Measurements from ENCODE around the gene VTN.

Gene VTN

DNA sequence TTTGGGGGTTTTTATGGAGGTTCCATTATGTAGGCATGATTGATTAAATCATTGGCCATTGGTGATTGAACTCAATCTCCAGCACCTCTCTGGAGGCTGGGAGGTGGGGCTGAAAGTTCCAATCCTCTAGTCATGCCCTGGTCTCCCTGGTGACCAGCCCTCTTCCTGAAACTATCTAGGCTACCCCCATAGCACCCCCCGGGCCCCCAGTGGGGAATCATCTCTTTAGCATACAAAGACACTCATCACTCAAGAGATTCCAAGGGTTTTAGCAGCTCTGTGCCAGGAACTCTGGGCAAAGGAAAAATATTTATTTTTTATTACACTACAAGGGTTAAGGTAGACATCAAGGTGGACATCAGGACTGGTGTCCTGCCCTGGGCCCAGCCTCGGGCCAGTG, 25.3 kb upstream of the VTN start:
- no peak for DNase-seq

DNA sequence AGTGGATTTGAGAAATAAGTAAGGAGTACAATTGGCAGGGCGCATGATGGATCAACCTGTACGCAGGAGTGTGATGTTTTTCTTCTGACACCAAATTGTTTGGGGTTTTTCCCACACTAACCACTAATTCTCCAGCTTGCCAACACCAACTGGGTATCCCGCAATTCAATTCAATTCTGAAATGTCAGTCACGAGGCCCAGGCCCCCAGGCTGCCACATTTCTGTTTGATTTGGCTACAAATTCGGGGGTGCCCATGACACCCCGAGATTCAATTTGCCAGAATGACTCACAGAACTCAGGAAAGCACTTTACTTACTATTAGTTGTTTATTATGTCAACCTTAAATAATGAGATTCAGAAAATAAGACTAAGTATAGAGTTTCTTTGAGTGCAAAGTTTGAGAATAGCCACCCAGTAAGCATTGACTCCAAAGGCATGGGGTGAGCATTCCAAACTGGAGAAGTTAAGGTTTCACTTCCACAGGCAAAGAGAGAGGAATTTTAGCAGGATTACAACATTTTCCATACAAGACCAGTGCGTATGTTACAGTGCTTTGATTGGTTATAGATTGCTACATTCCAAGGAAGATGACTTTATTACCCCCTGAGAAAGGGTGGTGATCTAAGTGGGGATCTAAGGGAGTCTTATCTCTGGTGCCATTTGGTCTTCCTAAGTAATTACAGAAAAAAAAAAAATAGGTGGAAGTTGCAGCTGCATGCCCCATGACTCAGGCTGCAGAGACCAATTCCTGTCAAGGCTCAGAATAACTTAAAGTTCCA, 24.4 kb upstream of the VTN start:
- no peak for DNase-seq

DNA sequence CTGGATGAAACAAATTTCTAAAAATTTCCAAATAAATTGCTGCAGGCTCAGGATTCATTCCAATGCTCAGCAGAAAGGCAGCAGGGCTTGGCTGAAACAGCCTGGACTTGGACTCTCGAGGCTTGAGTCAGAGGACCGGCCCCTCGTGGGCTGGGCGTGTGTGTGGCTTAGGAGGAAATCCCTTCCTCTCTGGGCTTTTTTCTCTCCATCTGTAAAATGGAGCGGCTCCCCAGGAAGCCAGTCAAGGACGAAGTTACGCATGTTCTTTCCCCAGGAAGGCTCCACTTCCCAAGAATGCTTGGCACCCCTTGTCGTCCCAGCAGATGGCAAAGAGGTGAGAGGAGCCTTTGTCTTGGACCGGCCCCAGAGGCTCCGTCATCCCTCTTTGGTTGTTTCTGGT, 22.4 kb upstream of the VTN start:
- DNase-seq, result no peak

DNA sequence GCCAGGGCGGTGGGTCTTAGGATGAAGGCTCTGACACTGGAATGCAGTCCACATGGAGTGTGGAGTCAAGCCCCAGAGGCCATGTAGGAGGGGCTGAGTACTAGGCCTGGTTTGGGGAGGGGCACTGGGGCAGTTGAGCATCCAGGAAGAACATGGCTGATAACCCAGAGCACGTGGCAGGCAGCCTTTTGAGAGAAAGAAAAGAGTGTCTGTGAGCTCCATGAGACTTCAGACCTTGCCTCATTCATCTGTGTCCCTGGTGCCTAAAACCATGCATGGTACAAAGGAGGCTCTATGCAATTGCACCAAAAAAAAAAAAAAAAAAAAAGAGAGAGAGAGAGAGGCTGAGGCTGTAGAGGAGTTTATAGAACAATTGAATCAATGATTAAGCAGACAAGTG, 21.3 kb upstream of the VTN start:
- no peak for DNase-seq

DNA sequence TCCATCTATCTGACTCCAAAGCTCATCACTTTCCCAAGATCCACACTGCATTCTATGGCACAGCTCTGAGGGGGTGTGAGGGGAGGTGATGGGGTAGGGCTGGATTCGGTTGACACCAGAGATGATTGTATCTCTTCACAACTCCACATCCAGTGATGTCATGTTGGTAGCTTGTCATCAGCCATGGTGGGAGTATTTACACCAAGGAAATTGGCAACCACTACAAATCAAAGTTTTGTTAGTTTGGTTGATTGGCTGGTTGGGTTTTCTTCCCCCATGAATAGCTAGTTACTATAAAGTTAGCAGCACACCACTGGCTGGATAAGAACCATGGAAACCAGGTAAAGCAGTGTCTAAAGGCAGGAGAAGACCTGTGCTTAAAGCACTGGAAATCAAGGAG, 20.9 kb upstream of the VTN start:
- DNase-seq, result no peak

DNA sequence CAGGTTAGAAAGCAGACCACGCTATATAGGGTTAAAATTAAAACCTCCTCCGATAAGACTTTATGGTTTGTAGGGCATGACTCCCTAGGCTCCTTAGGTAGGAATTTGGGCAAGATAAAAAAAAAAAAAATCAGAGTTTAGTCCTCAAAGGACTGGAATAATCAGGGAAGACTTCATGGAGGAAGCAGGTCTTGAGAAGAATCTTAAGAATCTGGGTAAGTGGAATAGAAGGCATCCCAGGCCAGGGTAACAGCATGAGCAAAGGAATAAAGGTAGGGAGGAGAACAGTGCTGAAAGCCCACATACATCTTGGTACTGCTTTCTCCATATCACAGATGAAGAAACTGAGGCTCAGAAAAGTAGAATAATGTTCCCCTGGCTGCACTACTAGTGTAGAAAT, 20.5 kb upstream of the VTN start:
- no peak for DNase-seq

DNA sequence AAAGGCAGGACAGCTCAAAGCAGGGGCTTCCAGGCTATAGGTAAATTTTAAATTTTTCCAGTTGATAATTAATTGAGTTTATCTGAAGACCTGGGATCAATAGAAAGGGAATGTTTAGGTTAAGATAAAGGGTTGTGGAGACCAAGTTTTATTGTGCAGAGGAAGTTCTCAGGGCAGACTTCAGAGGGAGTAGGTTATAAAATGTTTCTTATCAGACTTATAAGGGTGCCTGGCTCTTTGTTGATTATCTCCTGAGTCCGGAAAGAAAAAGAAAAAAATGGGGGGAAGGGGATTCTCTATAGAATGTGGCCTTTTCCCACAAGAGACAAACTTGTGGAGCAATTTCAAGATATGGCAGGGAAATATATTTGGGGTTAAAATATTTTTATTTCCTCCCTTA, 20.0 kb upstream of the VTN start:
- no peak for DNase-seq

DNA sequence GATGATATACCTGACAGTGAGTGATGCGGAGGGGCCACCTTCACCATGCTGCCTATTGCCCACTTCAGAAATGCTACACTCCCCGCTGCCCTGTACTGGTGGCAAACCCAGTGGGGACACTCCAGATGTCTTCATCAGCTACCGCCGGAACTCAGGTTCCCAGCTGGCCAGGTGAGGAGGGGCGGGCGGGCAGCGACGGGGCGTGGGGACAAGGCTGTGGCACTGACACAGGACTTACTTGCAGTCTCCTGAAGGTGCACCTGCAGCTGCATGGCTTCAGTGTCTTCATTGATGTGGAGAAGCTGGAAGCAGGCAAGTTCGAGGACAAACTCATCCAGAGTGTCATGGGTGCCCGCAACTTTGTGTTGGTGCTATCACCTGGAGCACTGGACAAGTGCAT, 18.0 kb upstream of the VTN start:
- DNase-seq, result no peak

DNA sequence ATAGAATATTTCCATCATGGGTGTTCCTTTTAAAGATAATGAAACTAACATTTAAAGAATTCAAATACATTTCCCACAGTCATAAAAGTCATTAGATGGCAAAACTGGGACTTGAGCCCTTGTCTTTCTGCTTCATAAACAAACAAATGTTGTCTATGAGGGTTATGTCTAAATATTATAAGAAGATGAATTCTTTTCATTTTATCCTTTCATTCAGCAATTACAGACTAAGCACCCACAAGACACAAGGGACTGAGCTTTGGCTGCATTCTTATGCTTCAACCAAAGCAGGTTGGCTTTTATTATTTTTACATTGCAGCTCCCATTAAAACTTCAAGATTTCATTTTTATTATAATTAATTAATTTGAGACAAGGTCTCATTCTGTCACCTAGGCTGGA, 16.3 kb upstream of the VTN start:
- no peak for DNase-seq

DNA sequence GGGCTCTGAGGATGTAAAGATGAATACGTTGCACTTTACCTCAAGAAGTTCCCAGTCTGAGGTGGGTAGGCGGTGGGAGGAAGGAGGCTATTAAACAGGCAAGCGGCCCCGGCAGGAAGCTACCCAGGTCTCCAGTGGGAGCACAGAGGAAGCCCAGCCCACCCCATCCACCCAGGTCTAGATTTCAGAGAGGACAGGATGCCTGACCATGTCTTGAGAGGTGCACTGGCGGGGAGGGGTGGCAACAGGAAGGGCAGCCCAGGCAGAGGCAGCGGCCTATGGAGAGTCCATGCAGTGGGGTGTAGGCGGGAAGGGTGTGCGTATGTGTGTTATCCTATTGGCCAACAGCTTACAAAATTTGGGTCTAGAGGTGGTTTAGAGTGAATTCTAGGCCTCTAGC, 15.3 kb upstream of the VTN start:
- DNase-seq, result no peak

DNA sequence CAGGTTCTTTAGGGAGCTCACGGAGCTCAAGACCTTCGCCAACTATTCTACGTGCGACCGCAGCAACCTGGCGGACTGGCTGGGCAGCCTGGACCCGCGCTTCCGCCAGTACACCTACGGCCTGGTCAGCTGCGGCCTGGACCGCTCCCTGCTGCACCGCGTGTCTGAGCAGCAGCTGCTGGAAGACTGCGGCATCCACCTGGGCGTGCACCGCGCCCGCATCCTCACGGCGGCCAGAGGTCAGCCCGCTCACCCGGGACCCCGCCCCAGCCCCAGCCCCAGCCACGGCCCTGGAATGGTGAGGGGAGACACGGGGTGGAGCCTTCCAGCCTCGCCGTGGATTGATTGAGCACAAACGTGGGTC, 14.9 kb upstream of the VTN start:
- no peak for DNase-seq

DNA sequence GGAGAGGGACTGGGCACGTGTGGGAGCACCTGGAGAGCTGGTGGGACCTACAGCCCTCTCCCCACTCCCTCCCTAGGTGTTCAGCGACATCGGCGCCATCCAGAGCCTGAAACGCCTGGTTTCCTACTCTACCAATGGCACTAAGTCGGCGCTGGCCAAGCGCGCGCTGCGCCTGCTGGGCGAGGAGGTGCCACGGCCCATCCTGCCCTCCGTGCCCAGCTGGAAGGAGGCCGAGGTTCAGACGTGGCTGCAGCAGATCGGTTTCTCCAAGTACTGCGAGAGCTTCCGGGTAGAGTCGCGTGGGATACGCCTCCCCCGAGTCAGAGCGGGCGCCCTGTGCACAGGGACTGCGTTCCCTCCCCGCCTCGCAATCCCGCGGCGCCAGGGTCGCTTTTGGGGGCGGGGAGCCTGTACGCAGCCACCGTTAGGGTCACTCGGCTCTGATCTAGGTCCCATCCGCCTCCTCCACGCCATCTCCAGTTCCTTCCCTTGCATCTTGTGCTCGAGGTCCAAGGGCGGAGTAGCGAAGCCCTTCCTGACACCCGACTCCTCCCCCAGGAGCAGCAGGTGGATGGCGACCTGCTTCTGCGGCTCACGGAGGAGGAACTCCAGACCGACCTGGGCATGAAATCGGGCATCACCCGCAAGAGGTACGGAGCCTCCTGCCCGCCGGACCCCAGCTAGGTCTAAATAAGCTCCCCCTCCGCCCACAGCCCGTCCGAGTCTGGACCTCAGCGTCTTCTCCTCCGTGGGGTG, 14.4 kb upstream of the VTN start:
- peak; percentile 66 for DNase-seq

DNA sequence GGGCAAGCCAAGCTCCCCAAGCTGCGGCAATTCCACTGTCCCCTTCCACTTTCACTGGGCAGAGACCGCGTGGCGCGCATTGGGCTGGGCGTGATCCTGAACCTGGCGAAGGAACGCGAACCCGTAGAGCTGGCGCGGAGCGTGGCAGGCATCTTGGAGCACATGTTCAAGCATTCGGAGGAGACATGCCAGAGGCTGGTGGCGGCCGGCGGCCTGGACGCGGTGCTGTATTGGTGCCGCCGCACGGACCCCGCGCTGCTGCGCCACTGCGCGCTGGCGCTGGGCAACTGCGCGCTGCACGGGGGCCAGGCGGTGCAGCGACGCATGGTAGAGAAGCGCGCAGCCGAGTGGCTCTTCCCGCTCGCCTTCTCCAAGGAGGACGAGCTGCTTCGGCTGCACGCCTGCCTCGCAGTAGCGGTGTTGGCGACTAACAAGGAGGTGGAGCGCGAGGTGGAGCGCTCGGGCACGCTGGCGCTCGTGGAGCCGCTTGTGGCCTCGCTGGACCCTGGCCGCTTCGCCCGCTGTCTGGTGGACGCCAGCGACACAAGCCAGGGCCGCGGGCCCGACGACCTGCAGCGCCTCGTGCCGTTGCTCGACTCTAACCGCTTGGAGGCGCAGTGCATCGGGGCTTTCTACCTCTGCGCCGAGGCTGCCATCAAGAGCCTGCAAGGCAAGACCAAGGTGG, 11.2 kb upstream of the VTN start:
- peak; percentile 35 for DNase-seq

DNA sequence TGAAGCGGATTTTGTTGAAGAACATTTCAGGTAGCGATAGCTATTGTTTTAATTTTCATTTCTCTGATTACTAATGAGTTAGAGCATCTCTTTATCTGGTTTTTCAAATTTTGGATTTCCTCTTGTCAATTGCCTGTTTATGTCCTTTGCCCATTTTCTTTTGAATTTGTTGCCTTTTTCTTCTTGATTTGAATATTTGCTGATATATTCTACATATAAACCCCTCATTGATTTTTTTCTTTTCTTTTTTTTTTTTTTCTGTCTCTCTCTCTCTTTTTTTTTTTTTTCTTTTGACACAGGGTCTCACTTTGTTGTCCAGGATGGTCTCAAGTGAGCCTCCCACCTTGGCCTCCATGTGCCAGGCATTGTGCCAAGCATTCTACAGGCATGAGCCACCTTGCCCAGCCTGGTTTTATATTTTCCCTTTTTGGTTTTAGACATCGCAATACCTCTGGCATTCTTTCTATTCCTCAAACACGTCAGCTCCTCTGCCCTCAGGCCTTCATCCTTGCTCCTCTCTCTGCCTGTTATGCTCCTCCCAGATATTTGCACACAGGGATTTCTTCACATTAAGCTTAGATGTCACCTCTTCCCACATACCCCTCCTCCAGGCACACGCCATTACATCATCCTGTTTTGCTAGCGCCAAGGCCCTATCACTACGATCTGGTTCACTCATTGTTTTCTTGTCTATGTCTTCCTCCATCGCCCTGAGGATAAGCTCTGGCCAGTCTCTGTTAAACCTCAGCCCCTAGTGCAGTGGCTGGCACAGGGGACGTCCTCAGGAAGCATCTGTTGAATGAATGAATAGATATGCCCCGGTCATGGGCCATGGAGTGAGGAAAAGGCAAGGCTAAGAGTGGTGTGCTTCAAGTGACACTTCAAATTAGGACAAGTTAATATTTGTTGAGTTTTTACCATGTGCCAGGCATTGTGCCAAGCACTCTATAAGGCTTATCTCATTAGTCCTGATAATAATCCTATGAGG, 10.0 kb upstream of the VTN start:
- no peak for DNase-seq

DNA sequence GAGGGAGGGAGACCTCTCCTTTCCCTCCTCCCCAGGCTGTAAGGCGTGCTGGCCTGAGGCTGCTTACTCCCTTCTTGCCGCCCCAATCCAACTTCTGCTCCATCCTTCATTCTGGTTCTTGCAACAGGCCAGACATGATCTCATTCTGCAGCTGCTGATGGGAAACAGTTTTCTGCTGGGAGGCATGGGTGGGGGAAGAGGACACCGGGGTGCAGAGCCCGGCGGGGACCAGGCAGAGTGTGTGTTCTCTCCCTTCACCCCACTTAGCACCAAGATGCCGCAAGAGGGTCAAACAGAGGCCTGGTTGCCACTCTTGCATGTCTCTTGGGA, 2.8 kb upstream of the VTN start:
- no peak for DNase-seq

DNA sequence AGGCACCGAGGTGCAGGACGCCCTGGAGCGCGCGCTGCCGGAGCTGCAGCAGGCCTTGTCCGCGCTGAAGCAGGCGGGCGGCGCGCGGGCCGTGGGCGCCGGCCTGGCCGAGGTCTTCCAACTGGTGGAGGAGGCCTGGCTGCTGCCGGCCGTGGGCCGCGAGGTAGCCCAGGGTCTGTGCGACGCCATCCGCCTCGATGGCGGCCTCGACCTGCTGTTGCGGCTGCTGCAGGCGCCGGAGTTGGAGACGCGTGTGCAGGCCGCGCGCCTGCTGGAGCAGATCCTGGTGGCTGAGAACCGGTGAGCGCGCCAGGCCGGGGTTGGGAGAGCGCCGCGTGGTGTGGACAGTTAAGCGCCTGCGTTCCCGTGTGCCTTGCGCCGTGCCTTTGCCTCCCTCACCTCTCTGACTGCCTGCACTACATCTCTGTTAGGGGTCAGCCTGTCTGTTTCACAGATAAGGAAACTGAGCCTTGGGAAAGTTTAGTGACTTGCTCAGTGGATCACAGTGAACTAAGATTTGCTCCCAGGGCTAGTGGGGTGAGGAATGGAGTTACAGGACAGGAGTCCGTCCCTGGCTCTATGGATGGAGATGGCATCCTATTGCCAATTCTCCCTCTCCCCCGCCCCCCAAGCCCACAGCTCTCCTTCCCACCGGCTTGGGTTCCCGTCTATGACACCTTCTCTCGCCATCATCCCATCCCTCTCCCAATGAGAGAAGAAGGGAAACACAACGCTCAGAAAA, 2.3 kb upstream of the VTN start:
- DNase-seq, result peak; percentile 34

DNA sequence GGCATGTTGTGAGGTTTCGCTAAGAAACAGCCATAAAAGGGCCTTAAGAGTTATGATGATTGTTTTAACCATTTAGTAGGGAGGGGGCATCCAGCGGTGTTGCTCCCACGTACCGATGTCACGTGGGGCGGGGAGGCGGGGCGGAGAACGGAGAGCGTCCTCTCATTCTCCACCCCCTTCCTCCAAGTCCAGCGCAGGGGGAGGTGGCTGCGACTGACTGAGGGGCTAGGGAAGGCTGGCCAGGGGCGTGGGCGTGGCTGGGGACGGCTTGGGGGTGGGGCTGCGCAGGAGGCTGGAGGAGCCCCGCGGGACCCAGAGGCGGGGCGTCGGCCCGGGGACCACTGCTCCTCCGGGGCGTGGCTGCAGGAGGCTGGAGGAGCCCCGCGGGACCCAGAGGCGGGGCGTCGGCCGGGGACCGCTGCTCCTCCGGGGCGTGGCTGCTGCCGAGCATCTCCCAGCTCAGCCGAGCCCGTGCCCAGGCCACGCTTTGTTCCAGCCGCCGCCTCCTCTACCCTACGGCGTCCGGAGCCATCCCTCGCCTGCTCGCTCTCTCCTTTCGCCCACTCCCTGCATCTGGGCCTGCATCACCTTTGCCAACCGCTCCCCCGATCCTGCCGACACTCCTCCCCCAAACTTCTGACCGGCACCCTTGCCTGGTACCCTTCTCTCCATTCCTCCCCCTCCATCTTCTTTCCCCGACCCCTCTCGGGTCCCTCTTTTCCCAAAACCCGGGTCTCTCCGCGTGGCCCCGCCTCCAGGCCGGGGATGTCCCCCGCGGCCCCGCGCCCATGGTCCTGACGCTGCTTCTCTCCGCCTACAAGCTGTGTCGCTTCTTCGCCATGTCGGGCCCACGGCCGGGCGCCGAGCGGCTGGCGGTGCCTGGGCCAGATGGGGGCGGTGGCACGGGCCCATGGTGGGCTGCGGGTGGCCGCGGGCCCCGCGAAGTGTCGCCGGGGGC, 1.4 kb upstream of the VTN start, which contains the start of gene SARM1:
Gene SARM1, plus strand, starts transcription at position 450 of the 958 bp plus-strand sequence. Its CDS starts 339 bp downstream, at position 789.
- peak; percentile 84 for DNase-seq

DNA sequence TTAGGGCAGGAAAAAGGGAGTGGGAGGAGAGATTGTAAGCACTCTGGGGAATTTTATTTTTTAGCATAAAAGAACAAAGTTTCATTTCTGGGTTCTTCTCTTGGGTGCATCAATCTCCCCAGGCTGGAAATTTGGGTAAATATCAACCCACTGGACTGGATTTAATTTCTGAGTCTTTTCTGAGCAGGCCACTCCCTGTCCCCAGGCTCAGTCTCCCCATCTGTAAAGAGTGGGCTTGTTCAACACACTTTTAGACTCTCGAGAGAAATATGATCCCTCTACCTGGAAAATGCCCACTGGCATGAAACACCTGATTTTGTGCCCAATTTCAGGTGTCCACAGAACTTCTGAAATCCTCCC, 617 bp upstream of the VTN start:
- no peak for DNase-seq

DNA sequence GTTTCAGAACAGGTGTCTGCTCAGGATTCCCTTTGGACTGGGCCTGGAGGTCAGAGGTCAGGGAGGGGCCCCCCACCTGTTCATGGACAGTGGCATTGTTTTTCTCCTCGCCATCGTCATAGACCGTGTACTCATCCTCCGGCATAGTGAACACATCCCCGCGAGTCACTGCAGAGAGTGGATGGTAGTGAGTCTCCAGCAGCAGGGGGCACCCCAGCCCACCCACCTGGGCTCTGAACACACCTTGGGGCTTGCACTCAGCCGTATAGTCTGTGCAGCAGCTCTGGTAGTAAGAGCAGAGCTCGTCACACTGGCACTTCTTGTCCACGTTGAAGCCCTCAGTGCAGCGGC, 448 bp downstream of the VTN start:
- DNase-seq, result no peak

DNA sequence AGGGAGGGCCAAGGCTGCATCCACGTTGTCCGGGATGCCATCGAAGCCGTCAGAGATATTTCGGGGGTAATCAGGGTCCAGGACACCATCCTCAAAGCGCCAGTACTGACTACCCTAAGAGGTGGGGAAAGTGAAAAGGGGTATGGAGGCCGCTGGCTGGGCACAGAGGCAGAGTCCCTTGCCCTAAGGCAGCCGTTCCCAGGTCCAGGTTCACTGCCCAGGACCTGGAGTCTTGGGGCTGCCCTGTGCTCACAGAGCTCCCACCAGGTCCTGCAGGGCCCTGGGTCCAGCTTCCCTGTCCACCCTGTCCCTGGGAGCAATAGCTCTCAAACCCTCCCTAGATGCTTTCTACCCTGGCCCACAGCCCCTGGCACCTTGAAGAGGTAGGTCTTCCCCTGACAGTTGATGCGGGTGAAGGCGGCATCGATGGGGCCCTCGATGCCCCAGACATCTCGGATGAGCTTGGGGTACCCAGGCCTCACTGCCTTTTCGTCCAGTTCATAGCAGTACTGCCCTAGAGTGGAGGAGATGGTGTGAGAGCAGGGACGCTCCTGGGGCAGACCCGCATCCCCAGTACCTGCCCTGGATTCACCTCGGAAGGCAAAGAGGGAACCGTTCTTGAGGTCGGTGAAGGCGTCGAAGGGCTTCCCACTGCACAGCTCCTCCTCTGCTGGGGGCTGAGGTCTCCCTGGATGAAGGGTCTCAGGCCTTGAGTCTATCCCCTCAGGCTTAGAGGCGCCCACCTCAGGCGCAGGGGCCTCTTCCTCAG, 1.0 kb downstream of the VTN start:
- no peak for DNase-seq
